PC-9 (cell line): ENCODE results near the gene IFNA17. TPM values are rescaled to one million over a fixed set of nuclear protein-coding genes. Genes with fewer than 3 reads are reported as not detected.
"Not testable (repeated sequence)": the region's sequence is repeated elsewhere in the genome, so short reads cannot be mapped to it uniquely, and the experiment has no call there.

Source experiments
- BruUV-seq: library from RNA; stranded (reverse); fragments of 400-500 nt; replicated peaks from 2 replicates; lab custom pipeline; 2021; lab: Mats Ljungman, UMichigan
- CTCF ChIA-PET: fragments of 300-600 bp; sonication (Branson Sonifier 250); formaldehyde crosslinking; loops from one replicate; lab custom pipeline; 2022; ENCODE audit warnings: antibody characterized with exemption; lab: Charles Lee
- POLR2A ChIA-PET: fragments of 300-600 bp; sonication (Branson Sonifier 250); formaldehyde crosslinking; loops from one replicate; lab custom pipeline; 2022; ENCODE audit warnings: antibody characterized with exemption; ENCODE audit not compliant: unreplicated experiment; lab: Charles Lee
- DNase-seq, 2 experiments: peaks; one replicate each; pipeline versions ENCODE4 v3.0.0 to v3.0.0-alpha.2; 2015 to 2022; ENCODE audit warnings: mixed read lengths in 1 of 2
- H2AFZ ChIP-seq: fragments of 200-600 bp; sonication (generic); 2 replicates; pipeline ENCODE4 v1.8.1; 2017; ENCODE audit warnings: antibody characterized with exemption
- H3F3A ChIP-seq: fragments of 200-600 bp; sonication (generic); 2 replicates; pipeline ENCODE4 v1.8.1; 2017; ENCODE audit warnings: antibody characterized with exemption, mild to moderate bottlenecking, low read depth; ENCODE audit not compliant: insufficient read depth
- H3K27ac ChIP-seq: fragments of 200-600 bp; sonication (generic); 2 replicates; pipeline ENCODE4 v1.6.1; 2016; ENCODE audit warnings: mixed run types
- H3K27me3 ChIP-seq: fragments of 200-600 bp; sonication (generic); 2 replicates; pipeline ENCODE4 v1.6.1; 2016; ENCODE audit warnings: low read depth, mixed run types; ENCODE audit not compliant: insufficient read depth
- H3K36me3 ChIP-seq: fragments of 200-600 bp; sonication (generic); 2 replicates; pipeline ENCODE4 v1.6.1; 2016; ENCODE audit warnings: low read depth, mixed run types
- H3K4me1 ChIP-seq: fragments of 200-600 bp; sonication (generic); replicated peaks from 2 replicates; pipeline ENCODE4 v1.6.1; 2016; ENCODE audit warnings: mixed run types; ENCODE audit not compliant: insufficient read depth
- H3K4me2 ChIP-seq: fragments of 200-600 bp; sonication (generic); 2 replicates; pipeline ENCODE4 v1.6.1; 2017; ENCODE audit warnings: mixed run types
- H3K4me3 ChIP-seq: fragments of 200-600 bp; sonication (generic); 2 replicates; pipeline ENCODE4 v1.6.1; 2016; ENCODE audit warnings: mixed run types
- H3K79me2 ChIP-seq: fragments of 200-600 bp; sonication (generic); 2 replicates; pipeline ENCODE4 v1.6.1; 2017; ENCODE audit warnings: low read depth, mixed run types
- H3K9me2 ChIP-seq: fragments of 200-600 bp; sonication (generic); 2 replicates; pipeline ENCODE4 v1.8.1; 2017; ENCODE audit warnings: mild to moderate bottlenecking; ENCODE audit not compliant: insufficient read depth
- H3K9me3 ChIP-seq: fragments of 200-600 bp; sonication (generic); 2 replicates; pipeline ENCODE4 v1.8.1; 2016; ENCODE audit warnings: low read depth; ENCODE audit not compliant: insufficient read depth
- H4K20me1 ChIP-seq: fragments of 200-600 bp; sonication (generic); 2 replicates; pipeline ENCODE4 v1.8.1; 2017; ENCODE audit not compliant: insufficient read depth
- CTCF ChIP-seq: fragments of 200-600 bp; sonication (generic); conservative IDR thresholded peaks from 2 replicates; pipeline ENCODE4 v1.6.1; 2017; ENCODE audit warnings: mixed run types, antibody characterized with exemption, mild to moderate bottlenecking, moderate library complexity
- EZH2 ChIP-seq: fragments of 200-600 bp; sonication (generic); IDR thresholded peaks from 2 replicates; pipeline ENCODE4 v1.8.0; 2017; ENCODE audit warnings: antibody characterized with exemption, low read depth
- intact Hi-C: fragments of 100-400 bp; cut with micrococcal nuclease; formaldehyde crosslinking; loops from one replicate; pipeline ENCODE4 v1.10.0; 2022; ENCODE audit not compliant: unreplicated experiment
- total RNA-seq: library from RNA; stranded (reverse); gene quantifications from 2 replicates; pipeline ENCODE4 v1.2.3, GENCODE V29; 2021

IFNA17 gene
- total RNA-seq, 1 experiment from 2014 or later: not detected

DNA sequence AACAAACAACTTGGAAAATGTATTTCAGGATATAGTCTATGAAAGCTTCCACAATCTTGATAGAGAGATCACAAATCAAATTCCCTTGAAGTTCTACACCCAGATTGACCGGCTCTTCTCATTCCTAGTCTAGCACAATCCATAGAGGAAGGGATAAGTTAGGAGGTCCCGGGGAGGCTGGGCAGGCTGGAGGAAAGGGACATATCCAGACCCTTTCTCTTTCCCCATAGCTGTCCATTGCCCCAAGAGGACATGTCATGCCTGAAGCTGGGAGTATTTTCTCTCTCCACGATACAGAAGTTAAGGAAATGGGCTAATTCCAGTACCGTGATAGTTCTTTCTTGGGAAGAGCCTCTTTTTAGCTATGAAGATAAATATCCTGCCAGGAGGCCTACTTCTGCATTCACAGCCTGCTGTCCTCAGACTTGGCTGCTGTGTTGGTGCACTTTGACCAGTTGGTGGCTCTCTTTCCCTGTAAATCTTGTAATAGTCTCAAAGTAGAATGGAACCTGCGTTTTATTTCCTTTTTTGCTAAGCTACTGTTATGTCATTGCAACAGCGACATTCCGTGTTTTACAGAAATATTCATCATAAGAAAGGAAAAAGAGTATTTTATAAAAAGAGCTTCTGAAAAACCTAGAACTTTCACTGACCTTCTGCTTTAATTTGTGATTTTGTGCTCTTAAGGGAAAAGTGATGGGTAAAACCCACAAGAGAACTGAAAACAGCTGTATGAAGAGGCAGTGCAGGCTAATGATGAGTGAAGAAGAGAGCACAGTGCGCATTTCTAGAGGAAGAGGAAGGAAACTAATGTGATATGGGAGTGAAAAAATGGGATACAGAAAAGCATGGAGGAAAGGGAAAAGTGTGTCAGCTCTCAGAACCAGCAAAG, 7.7 kb upstream of the IFNA17 start:
- H3K4me2 ChIP-seq: peak overlapping the region; percentile 51

GRCh38 chr9:21234153-21234687, 6.2 kb upstream of the IFNA17 start:
- no peak for TF ChIP-seq EZH2
- TF ChIP-seq CTCF: no peak
- no peak for DNase-seq
- Histone ChIP-seq H3K4me3 (no peak overlapping the region), H4K20me1 (no peaks in the 10 kb centered on the region), H3K4me1 (no peaks in the 10 kb centered on the region), H3K27me3 (no peaks in the 10 kb centered on the region), H3K79me2 (no peaks in the 10 kb centered on the region), H3K4me2 (no peak overlapping the region), H3K9me2 (no peaks in the 10 kb centered on the region), H2AFZ (no peak overlapping the region), H3K27ac (no peak overlapping the region), H3K36me3 (no peaks in the 10 kb centered on the region), H3F3A (no peaks in the 10 kb centered on the region), H3K9me3 (no peaks in the 10 kb centered on the region)
- ChIA-PET CTCF (interaction anchor here (0.6 kb wide), 1 partner anchor 1217 kb away, joined by 3 read pairs; no protein-coding TSS in a partner anchor), POLR2A (no interaction called here)
- intact Hi-C loops: loop anchor here (10.0 kb wide), 1 partner anchor 1221 kb away; no protein-coding TSS in a partner anchor
- BruUV-seq: no TSS peak

More for the DNA sequence above, 7.7 kb upstream of the IFNA17 start:
- H3K4me1 ChIP-seq, H3K9me2 ChIP-seq, BruUV-seq, H3K4me3 ChIP-seq, H3K9me3 ChIP-seq, H3K27me3 ChIP-seq, H3K27ac ChIP-seq, H3K36me3 ChIP-seq, H2AFZ ChIP-seq, H4K20me1 ChIP-seq, H3F3A ChIP-seq, H3K79me2 ChIP-seq: not testable (repeated sequence)
- ChIA-PET CTCF (interaction anchor here (0.5 to 1.2 kb wide), 7 partner anchors 61 to 772 kb away, joined by 3 to 15 read pairs (median 4); no protein-coding TSS in a partner anchor), POLR2A (interaction anchor here (0.6 kb wide), 1 partner anchor 276 kb away, joined by 7 read pairs; no protein-coding TSS in a partner anchor)
- peak; percentile 50; the same call in 1 of the 2 replicates for TF ChIP-seq CTCF
- intact Hi-C loops: loop anchor here (10.0 kb wide), 1 partner anchor 1219 kb away; no protein-coding TSS in a partner anchor
- DNase-seq: peak; percentile 9 to 49

- Histone ChIP-seq H3K4me1 (no peaks in the 10 kb centered on the region), H4K20me1 (no peaks in the 10 kb centered on the region), H3K4me3 (no peak overlapping the region), H3K79me2 (no peaks in the 10 kb centered on the region), H3K36me3 (no peaks in the 10 kb centered on the region), H3K9me2 (no peaks in the 10 kb centered on the region), H3K4me2 (no peak overlapping the region), H3K27me3 (no peaks in the 10 kb centered on the region), H3F3A (no peaks in the 10 kb centered on the region), H3K27ac (no peak overlapping the region), H3K9me3 (no peaks in the 10 kb centered on the region), H2AFZ (no peak overlapping the region)
- DNase-seq: no peak
- TF ChIP-seq CTCF: no peak
- no peak for TF ChIP-seq EZH2
- POLR2A ChIA-PET: no interaction called here
- BruUV-seq: no TSS peak
- CTCF ChIA-PET: no interaction called here
- intact Hi-C loops: loop anchor here (10.0 kb wide), 1 partner anchor 1222 kb away; no protein-coding TSS in a partner anchor
Measured at GRCh38 chr9:21233258-21233657, 5.2 kb upstream of the IFNA17 start.

DNA sequence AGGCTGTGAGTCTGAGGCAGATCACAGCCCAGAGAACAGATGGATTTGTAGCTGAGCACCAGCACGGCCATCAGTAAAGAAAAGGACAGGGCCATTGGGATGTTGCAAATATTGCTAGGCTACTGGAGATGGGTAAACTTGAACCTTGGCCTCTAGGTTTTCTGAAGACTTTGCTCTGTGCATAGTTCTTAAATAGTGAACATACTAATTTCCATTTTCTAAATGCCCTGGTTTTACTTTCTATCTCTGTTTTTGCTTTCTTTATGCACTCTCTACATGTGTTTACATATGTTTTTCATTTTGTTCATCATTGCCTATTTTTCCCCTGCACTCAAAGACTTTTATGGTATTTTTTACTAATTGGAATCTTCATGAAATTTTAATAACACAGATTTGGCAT, 10.8 kb downstream of the IFNA17 start, which contains the start of gene IFNA16:
IFNA16 (minus strand) TSS at position 101 of the 400 bp plus-strand sequence; CDS start at position 95, 6 bp downstream.
- POLR2A ChIA-PET, H3K36me3 ChIP-seq, H4K20me1 ChIP-seq, H3K4me1 ChIP-seq, H3K27ac ChIP-seq, H3K4me2 ChIP-seq, H3F3A ChIP-seq, H2AFZ ChIP-seq, H3K9me2 ChIP-seq, BruUV-seq, DNase-seq, H3K27me3 ChIP-seq, H3K9me3 ChIP-seq, intact Hi-C loops, CTCF ChIA-PET, H3K4me3 ChIP-seq, H3K79me2 ChIP-seq: not testable (repeated sequence)
